ENCODE measurements around the gene MRPL48.

DNA sequence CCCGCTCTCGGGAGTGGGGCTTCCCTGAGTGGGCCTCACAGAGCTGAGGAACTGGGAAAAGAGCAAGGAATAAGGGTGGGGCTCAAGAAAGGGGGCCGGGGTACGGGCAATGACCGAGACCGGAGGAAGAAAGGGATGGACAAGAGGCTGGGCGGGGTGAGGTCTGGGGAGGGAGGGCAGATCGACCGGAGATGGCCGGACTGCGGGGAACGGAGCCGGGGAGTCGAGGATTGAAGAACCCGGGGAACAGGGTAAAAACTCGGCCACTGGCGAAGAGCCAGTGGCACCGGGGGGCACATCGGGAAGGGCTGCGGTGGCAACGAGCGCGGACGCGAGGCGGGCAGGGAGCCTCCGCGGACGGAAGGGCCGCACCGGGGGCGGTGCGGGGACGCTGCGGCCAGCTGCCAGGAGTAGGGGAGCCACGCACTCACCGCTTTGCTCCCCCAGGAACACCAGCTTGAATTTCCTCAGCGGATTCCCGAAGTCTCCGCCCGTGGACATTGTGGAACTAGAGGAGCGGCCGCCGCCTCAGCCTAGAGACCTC, 27.5 kb upstream of the MRPL48 start:
- TF ChIP-seq TAF1 (IDR thresholded peaks at IDR 0.05; ENCODE audit: borderline replicate concordance, low read depth, low read length) = no peak
- no peak for TF ChIP-seq POLR2A (IDR thresholded peaks at IDR 0.05; ENCODE audit: low read depth, low read length)
- TF ChIP-seq POLR2AphosphoS5 (IDR thresholded peaks at IDR 0.05; ENCODE audit: low read depth, low read length) = no peak

Measured in GM12892 (cell line).